Endothelial cell of umbilical vein (primary cell): Measurements from ENCODE around the gene MKLN1. TPM values are rescaled to one million over a fixed set of nuclear protein-coding genes. Genes with fewer than 3 reads are reported as not detected.

Experiments
- BruUV-seq: library from RNA; stranded (reverse); fragments of 400-500 nt; replicated peaks from 2 replicates; lab custom pipeline; 2021; lab: Mats Ljungman, UMichigan
- CTCF ChIA-PET: fragments of 300-600, 350-600 bp; sonication (Branson Sonifier 250); formaldehyde crosslinking; loops from one replicate; lab custom pipeline; 2021; ENCODE audit warnings: antibody characterized with exemption, inconsistent platforms; lab: Charles Lee
- POLR2A ChIA-PET: fragments of 300-600, 350-600 bp; sonication (Branson Sonifier 250); formaldehyde crosslinking; loops from one replicate; lab custom pipeline; 2021; ENCODE audit warnings: antibody characterized with exemption, inconsistent platforms; lab: Charles Lee
- DNase-seq: peaks from one replicate; pipeline ENCODE4 v3.0.0-alpha.2; 2011; ENCODE audit warnings: low read depth, low spot score
- FAIRE-seq: peaks from 2 replicates; lab custom pipeline; 2011; peaks lifted over from hg19 to GRCh38; lab: Jason Lieb, UNC
- H2AFZ ChIP-seq: 2 replicates; pipeline ENCODE4 v1.6.0; 2012; ENCODE audit warnings: low read depth, low read length, control low read depth, inconsistent platforms
- H3K27ac ChIP-seq: 2 replicates; pipeline ENCODE4 v1.5.1; 2011; ENCODE audit warnings: low read depth, mild to moderate bottlenecking, control low read depth, low read length, moderate library complexity; ENCODE audit not compliant: insufficient read depth
- H3K27me3 ChIP-seq, 2 experiments: 2 replicates each; pipeline versions ENCODE4 v1.6.0 to v1.6.1; 2011; ENCODE audit warnings: low read length in 2 of 2, mixed read lengths in 1 of 2; ENCODE audit not compliant: control insufficient read depth in 2 of 2, insufficient read depth in 2 of 2
- H3K36me3 ChIP-seq, 2 experiments: 2 replicates in 1 of 2; 3 replicates in 1 of 2; pipeline ENCODE4 v1.5.1; 2011; ENCODE audit warnings: low read length in 2 of 2, mild to moderate bottlenecking in 1 of 2, moderate library complexity in 1 of 2; ENCODE audit not compliant: control insufficient read depth in 2 of 2, insufficient read depth in 2 of 2; ENCODE audit errors: extremely low read depth in 1 of 2
- H3K4me1 ChIP-seq: 3 replicates; pipeline ENCODE4 v1.5.1; 2011; ENCODE audit warnings: mild to moderate bottlenecking, low read length; ENCODE audit not compliant: control insufficient read depth, insufficient read depth; ENCODE audit errors: extremely low read depth
- H3K4me2 ChIP-seq: 2 replicates; pipeline ENCODE4 v1.6.1; 2011; ENCODE audit warnings: low read length, control low read depth, mixed read lengths; ENCODE audit not compliant: insufficient read depth
- H3K4me3 ChIP-seq, 3 experiments: fragments of 200-600 bp in 1 of 3; sonication (generic), shearing (Covaris generic) in 1 of 3; replicated peaks in 1 of 3; 2 replicates each; pipeline ENCODE4 v1.5.1; 2011 to 2016; ENCODE audit warnings: control low read depth in 3 of 3, low read length in 3 of 3, mild to moderate bottlenecking in 2 of 3, inconsistent platforms in 1 of 3, low read depth in 1 of 3, moderate library complexity in 1 of 3; ENCODE audit not compliant: insufficient read depth in 1 of 3
- H3K79me2 ChIP-seq: 2 replicates; pipeline ENCODE4 v1.6.0; 2012; ENCODE audit warnings: low read length, inconsistent platforms; ENCODE audit not compliant: control insufficient read depth, insufficient read depth
- H3K9ac ChIP-seq: replicated peaks from 2 replicates; pipeline ENCODE3; 2011; ENCODE audit warnings: low read length, control low read depth; ENCODE audit not compliant: insufficient read depth; ENCODE audit errors: extremely low read depth
- H3K9me1 ChIP-seq: replicated peaks from 3 replicates; pipeline ENCODE4 v1.6.0; 2011; ENCODE audit warnings: mild to moderate bottlenecking, low read length; ENCODE audit not compliant: control insufficient read depth, insufficient read depth; ENCODE audit errors: extremely low read depth
- H3K9me3 ChIP-seq: replicated peaks from 2 replicates; pipeline ENCODE4 v1.5.1; 2012; ENCODE audit warnings: low read length, inconsistent platforms; ENCODE audit not compliant: control insufficient read depth, insufficient read depth
- H4K20me1 ChIP-seq: replicated peaks from 2 replicates; pipeline ENCODE3; 2011; ENCODE audit warnings: mild to moderate bottlenecking, low read length; ENCODE audit not compliant: control insufficient read depth, insufficient read depth; ENCODE audit errors: extremely low read depth
- CTCF ChIP-seq, 2 donors: IDR thresholded peaks; 1 replicate in 1 of 2; 2 replicates in 1 of 2; pipeline ENCODE4 v1.5.1; 2011; ENCODE audit warnings: low read length in 2 of 2, mild to moderate bottlenecking in 2 of 2, moderate library complexity in 2 of 2, control low read depth in 1 of 2, inconsistent platforms in 1 of 2, low read depth in 1 of 2; ENCODE audit not compliant: insufficient read depth in 1 of 2; ENCODE audit errors: extremely low read depth in 1 of 2
- EZH2 ChIP-seq: IDR thresholded peaks from 2 replicates; pipeline ENCODE4 v1.6.1; 2012; ENCODE audit warnings: borderline replicate concordance, low read depth, mild to moderate bottlenecking, moderate library complexity, low read length, inconsistent platforms; ENCODE audit not compliant: severe bottlenecking
- FOS ChIP-seq: IDR thresholded peaks from 2 replicates; pipeline ENCODE4 v1.6.1; 2011; ENCODE audit warnings: mild to moderate bottlenecking, low read length, moderate library complexity, borderline replicate concordance; ENCODE audit not compliant: insufficient read depth
- GATA2 ChIP-seq: IDR thresholded peaks from 2 replicates; pipeline ENCODE4 v1.7.0; 2011; ENCODE audit warnings: low read depth, mild to moderate bottlenecking, moderate library complexity, mixed read lengths, low read length; ENCODE audit not compliant: insufficient read length, insufficient read depth
- JUN ChIP-seq: IDR thresholded peaks from 2 replicates; pipeline ENCODE4 v1.6.1; 2011; ENCODE audit warnings: borderline replicate concordance, low read depth; ENCODE audit not compliant: insufficient read length, insufficient read depth
- MAX ChIP-seq: IDR thresholded peaks from 2 replicates; pipeline ENCODE4 v1.6.1; 2011; ENCODE audit not compliant: insufficient read depth, insufficient read length
- MYC ChIP-seq: IDR thresholded peaks from one replicate; pipeline ENCODE4 v1.6.1; 2011; ENCODE audit warnings: mild to moderate bottlenecking, low read depth, low read length
- POLR2A ChIP-seq: IDR thresholded peaks from 2 replicates; pipeline ENCODE4 v1.6.1; 2012; ENCODE audit warnings: low read depth, mild to moderate bottlenecking, control low read depth, low read length
- POLR2AphosphoS5 ChIP-seq: IDR thresholded peaks from 2 replicates; pipeline ENCODE4 v1.6.1; 2012; ENCODE audit warnings: low read depth, mild to moderate bottlenecking, control low read depth, low read length, moderate library complexity; ENCODE audit not compliant: insufficient read depth
- dilution Hi-C: fragments of 300-500 bp; cut with MboI; formaldehyde crosslinking; loops from one replicate; pipeline ENCODE4 v1.15.0; 2019; ENCODE audit warnings: low sequenced_read_pairs; ENCODE audit not compliant: extremely low pct_ligation_motif_present
- intact Hi-C: fragments of 100-400 bp; cut with micrococcal nuclease; formaldehyde crosslinking; loops from one replicate; pipeline ENCODE4 v1.10.0; 2022
- polyA plus RNA-seq, 4 experiments: library from polyadenylated mRNA; depleted of rRNA in 3 of 4; stranded (reverse) in 3 of 4; unstranded in 1 of 4; fragments of >200 nt; gene quantifications; 2 replicates each; pipeline versions ENCODE4 v1.2.1 to v1.2.3, GENCODE V29; 2011 to 2012; ENCODE audit warnings: missing spikeins in 1 of 4
- total RNA-seq: library from RNA; stranded (reverse); gene quantifications from 2 replicates; pipeline ENCODE4 v1.2.3, GENCODE V29; 2021

MKLN1 gene
- total and polyA plus RNA-seq, 2 donors (not counting 3 experiments of a cell fraction or from before 2014, with no cell fraction given) = 12.2 to 32.1 TPM

- no peak overlapping the region for H3K4me3 ChIP-seq
- peaks cover 9% of the 10 kb centered on the region for H3K4me1 ChIP-seq
- H3K36me3 ChIP-seq = no peaks in the 10 kb centered on the region
- H3K9me1 ChIP-seq = no peaks in the 10 kb centered on the region
- no peak overlapping the region for H3K9ac ChIP-seq
- POLR2A ChIA-PET = interaction anchor here (0.5 kb wide), 1 partner anchor 386 kb away, joined by 6 read pairs; no protein-coding TSS in a partner anchor
- no peak for FAIRE-seq
- H3K4me2 ChIP-seq = no peak overlapping the region
- H3K27me3 ChIP-seq = no peaks in the 10 kb centered on the region
- CTCF ChIA-PET = interaction anchor here (1.7 to 1.9 kb wide), 2 partner anchors 9 to 13 kb away, joined by 3 to 4 read pairs; no protein-coding TSS in a partner anchor
- DNase-seq = no peak
- BruUV-seq = no TSS peak
- H2AFZ ChIP-seq = no peak overlapping the region
- H3K27ac ChIP-seq = no peak overlapping the region
- dilution Hi-C loops (no loop called here), intact Hi-C loops (no loop called here)
- H3K9me3 ChIP-seq = no peaks in the 10 kb centered on the region
- no peaks in the 10 kb centered on the region for H3K79me2 ChIP-seq
- H4K20me1 ChIP-seq = no peaks in the 10 kb centered on the region
- TF ChIP-seq POLR2AphosphoS5 = no peak
- no peak for TF ChIP-seq EZH2
- no peak for TF ChIP-seq FOS
- TF ChIP-seq MYC = no peak
- TF ChIP-seq CTCF (IDR thresholded peaks at IDR 0.05; ENCODE audit: extremely low read depth in 1 of 2, insufficient read depth in 1 of 2, low read depth in 1 of 2, low read length in 2 of 2) = no peak
- TF ChIP-seq MAX = no peak
- no peak for TF ChIP-seq POLR2A
- no peak for TF ChIP-seq GATA2
- TF ChIP-seq JUN = no peak
Measured at GRCh38 chr7:131455001-131455400, 127.3 kb downstream of the MKLN1 start.
